GM12878 (cell line): ENCODE data around the gene C1orf21. TPM values are rescaled to one million over a fixed set of nuclear protein-coding genes. Genes with fewer than 3 reads are reported as not detected.

Experiments
- ATAC-seq: fragments of 200-7000 bp; cut with Tn5 transposase; 3 replicates; pipeline ENCODE4 v1.9.1; 2020; ENCODE audit warnings: mild to moderate bottlenecking, moderate library complexity
- BruUV-seq: library from RNA; stranded (reverse); fragments of 400-500 nt; replicated peaks from 2 replicates; lab custom pipeline; 2021; lab: Mats Ljungman, UMichigan
- CTCF ChIA-PET: fragments of 300-600 bp; sonication (Branson Sonifier 250); formaldehyde crosslinking; extraction: SDS; loops from one replicate; lab custom pipeline; 2021; ENCODE audit warnings: inconsistent platforms; lab: Yijun Ruan, JAX
- POLR2A ChIA-PET: fragments of 350-600 bp; formaldehyde crosslinking; extraction: SDS; loops from one replicate; lab custom pipeline; 2021; ENCODE audit warnings: inconsistent platforms; lab: Charles Lee
- RAD21 ChIA-PET: fragments of 300-600 bp; sonication (Branson Sonifier 250); formaldehyde crosslinking; loops from one replicate; lab custom pipeline; 2023; ENCODE audit warnings: antibody characterized with exemption; ENCODE audit not compliant: unreplicated experiment; lab: Charles Lee
- SMC1A ChIA-PET: fragments of 300-600 bp; sonication (Branson Sonifier 250); formaldehyde crosslinking; loops from one replicate; lab custom pipeline; 2023; ENCODE audit not compliant: unreplicated experiment, uncharacterized antibody; lab: Charles Lee
- DNase-seq: peaks from one replicate; pipeline ENCODE4 v3.0.0-alpha.2; 2011; ENCODE audit warnings: low read depth, low spot score
- FAIRE-seq: peaks from 3 replicates; lab custom pipeline; 2011; peaks lifted over from hg19 to GRCh38; lab: Jason Lieb, UNC
- H2AFZ ChIP-seq: 2 replicates; pipeline ENCODE4 v1.6.0; 2011; ENCODE audit warnings: low read depth, low read length, control low read depth; ENCODE audit not compliant: control insufficient read depth
- H3K27ac ChIP-seq: 2 replicates; pipeline ENCODE4 v1.5.1; 2011; ENCODE audit warnings: control low read depth; ENCODE audit not compliant: control insufficient read depth, insufficient read depth
- H3K27me3 ChIP-seq, 2 experiments: replicated peaks in 1 of 2; 2 replicates each; pipeline versions ENCODE4 v1.6.0 to v1.6.1; 2011; ENCODE audit warnings: low read length in 1 of 2; ENCODE audit not compliant: control insufficient read depth in 2 of 2, insufficient read depth in 2 of 2
- H3K36me3 ChIP-seq, 2 experiments: 2 replicates each; pipeline ENCODE4 v1.5.1; 2011; ENCODE audit warnings: low read length in 1 of 2; ENCODE audit not compliant: control insufficient read depth in 2 of 2, insufficient read depth in 2 of 2
- H3K4me1 ChIP-seq: 2 replicates; pipeline ENCODE4 v1.6.1; 2011; ENCODE audit warnings: mild to moderate bottlenecking, low read length, moderate library complexity, mixed read lengths; ENCODE audit not compliant: control insufficient read depth, insufficient read depth
- H3K4me2 ChIP-seq: 2 replicates; pipeline ENCODE4 v1.6.0; 2011; ENCODE audit warnings: control low read depth; ENCODE audit not compliant: control insufficient read depth, insufficient read depth
- H3K4me3 ChIP-seq: fragments of 200-600 bp; sonication (generic); 2 replicates; pipeline ENCODE4 v1.5.1; 2016
- H3K79me2 ChIP-seq: 2 replicates; pipeline ENCODE4 v1.6.0; 2011; ENCODE audit warnings: low read length; ENCODE audit not compliant: control insufficient read depth, insufficient read depth
- H3K9ac ChIP-seq: 2 replicates; pipeline ENCODE4 v1.8.0; 2011; ENCODE audit warnings: low read length, control low read depth, mixed read lengths; ENCODE audit not compliant: control insufficient read depth, insufficient read depth
- H3K9me3 ChIP-seq: replicated peaks from 3 replicates; pipeline ENCODE4 v1.5.1; 2011; ENCODE audit warnings: mild to moderate bottlenecking, low read length; ENCODE audit not compliant: control insufficient read depth, insufficient read depth
- H4K20me1 ChIP-seq: 2 replicates; pipeline ENCODE4 v1.6.0; 2011; ENCODE audit not compliant: control insufficient read depth, insufficient read depth
- BHLHE40 ChIP-seq, 2 experiments: fragments of 450-650 bp in 1 of 2; IDR thresholded peaks; 2 replicates each; pipeline ENCODE4 v1.6.1; 2011 to 2017; ENCODE audit warnings: low read depth in 2 of 2, borderline replicate concordance in 1 of 2, improper control_type of control experiment in 1 of 2, low read length in 1 of 2, mild to moderate bottlenecking in 1 of 2
- BRCA1 ChIP-seq: IDR thresholded peaks from 2 replicates; pipeline ENCODE4 v1.6.1; 2011; ENCODE audit warnings: low read depth, low read length, improper control_type of control experiment
- CBX3 ChIP-seq: fragments of 200-600 bp; sonication (generic); IDR thresholded peaks from 2 replicates; pipeline ENCODE4 v1.6.1; 2016; ENCODE audit warnings: low read depth, borderline replicate concordance
- CHD1 ChIP-seq: IDR thresholded peaks from 2 replicates; pipeline ENCODE4 v1.6.1; 2012; ENCODE audit warnings: low read depth, low read length, improper control_type of control experiment
- CHD4 ChIP-seq: fragments of 200-600 bp; sonication (generic); IDR thresholded peaks from 2 replicates; pipeline ENCODE4 v1.6.1; 2016; ENCODE audit warnings: mild to moderate bottlenecking
- ETV6 ChIP-seq, 2 experiments: fragments of 450-650 bp in 1 of 2; IDR thresholded peaks in 1 of 2; conservative IDR thresholded peaks in 1 of 2; 2 replicates each; pipeline ENCODE4 v1.6.1; 2014; ENCODE audit warnings: antibody characterized with exemption in 1 of 2, borderline replicate concordance in 1 of 2, low read depth in 1 of 2, mild to moderate bottlenecking in 1 of 2, moderate library complexity in 1 of 2
- GABPA ChIP-seq: IDR thresholded peaks from 2 replicates; pipeline ENCODE4 v1.6.1; 2014; ENCODE audit warnings: antibody characterized with exemption, low read depth, mild to moderate bottlenecking, inconsistent platforms
- IKZF1 ChIP-seq: fragments of 450-650 bp; conservative IDR thresholded peaks from 2 replicates; pipeline ENCODE4 v1.6.1; 2017; ENCODE audit warnings: antibody characterized with exemption, mild to moderate bottlenecking
- IKZF2 ChIP-seq, 2 experiments: fragments of 450-650 bp; IDR thresholded peaks; 2 replicates each; pipeline ENCODE4 v1.6.1; 2017; ENCODE audit warnings: mild to moderate bottlenecking in 2 of 2, moderate library complexity in 2 of 2
- POLR2A ChIP-seq: IDR thresholded peaks from 2 replicates; pipeline ENCODE4 v1.6.1; 2011; ENCODE audit warnings: low read depth, mild to moderate bottlenecking, low read length
- SMC3 ChIP-seq: IDR thresholded peaks from 2 replicates; pipeline ENCODE4 v1.6.1; 2011; ENCODE audit warnings: low read length, improper control_type of control experiment, borderline replicate concordance
- SP1 ChIP-seq: IDR thresholded peaks from one replicate; pipeline ENCODE4 v1.6.1; 2011; ENCODE audit warnings: low read depth, low read length
- SREBF2 ChIP-seq: IDR thresholded peaks from 2 replicates; pipeline ENCODE4 v1.6.1; 2012; ENCODE audit warnings: mild to moderate bottlenecking, low read length
- TAF1 ChIP-seq: IDR thresholded peaks from 2 replicates; pipeline ENCODE4 v1.6.1; 2011; ENCODE audit warnings: mild to moderate bottlenecking, low read depth, low read length, borderline replicate concordance
- ZBED1 ChIP-seq: IDR thresholded peaks from 2 replicates; pipeline ENCODE4 v1.6.1; 2016; ENCODE audit warnings: borderline replicate concordance
- ZNF217 ChIP-seq: fragments of 450-650 bp; IDR thresholded peaks from 2 replicates; pipeline ENCODE4 v1.6.1; 2017; ENCODE audit warnings: antibody characterized with exemption, mild to moderate bottlenecking
- WGBS: methylation state at CpG from one replicate; pipeline ENCODE4 v1.1.6; 2016; ENCODE audit warnings: low lambda C conversion rate; ENCODE audit not compliant: insufficient replicate concordance, insufficient coverage; ENCODE audit errors: missing lambda C conversion rate; 5-methylcytosine and 5-hydroxymethylcytosine counted together
- in situ Hi-C: fragments of 300-500 bp; cut with MboI; formaldehyde crosslinking; loops from 9 replicates; pipeline ENCODE4 v1.14.3; 2018; ENCODE audit warnings: mixed read lengths
- intact Hi-C: fragments of 100-400 bp; cut with micrococcal nuclease; formaldehyde crosslinking; loops from one replicate; pipeline ENCODE4 v1.14.2; 2022; ENCODE audit not compliant: unreplicated experiment
- polyA plus RNA-seq, 11 experiments: library from polyadenylated mRNA; depleted of rRNA in 4 of 11; unstranded in 6 of 11; stranded (reverse) in 5 of 11; fragments of >200 nt; fragmentation: Nextera tagmentation in 4 of 11; fragmentation: Illumina TruSeq in 1 of 11; extraction: Ambion mirVana in 4 of 11; extraction: Trizol in 1 of 11; gene quantifications; 1 replicate in 1 of 11; 2 replicates in 10 of 11; pipeline versions ENCODE4 v1.2.1 to v1.2.3, GENCODE V29; 2011 to 2016; ENCODE audit warnings: inconsistent platforms in 2 of 11, missing spikeins in 2 of 11, low read depth in 1 of 11
- total RNA-seq, 4 experiments: library from RNA; depleted of rRNA in 3 of 4; stranded (reverse); fragments of >200 nt in 3 of 4; fragmentation: Illumina TruSeq in 1 of 4; extraction: Trizol in 1 of 4; gene quantifications; 2 replicates each; pipeline versions ENCODE4 v1.2.1 to v1.2.3, GENCODE V29; 2013 to 2021
- TF ChIP-seq, protein P1 (sequence below): fragments of 450-650 bp; formaldehyde crosslinking; IDR thresholded peaks from 2 replicates; pipeline ENCODE4 v1.5.0; 2022; ENCODE audit warnings: mild to moderate bottlenecking, missing genetic modification characterization

The C1orf21 gene
- total and polyA plus RNA-seq, 10 of the 15 experiments (the other 5 are each of a cell fraction or from before 2014, with no cell fraction given) = 0.03 to 1.6 (median 0.17) TPM; not detected in 3

DNA sequence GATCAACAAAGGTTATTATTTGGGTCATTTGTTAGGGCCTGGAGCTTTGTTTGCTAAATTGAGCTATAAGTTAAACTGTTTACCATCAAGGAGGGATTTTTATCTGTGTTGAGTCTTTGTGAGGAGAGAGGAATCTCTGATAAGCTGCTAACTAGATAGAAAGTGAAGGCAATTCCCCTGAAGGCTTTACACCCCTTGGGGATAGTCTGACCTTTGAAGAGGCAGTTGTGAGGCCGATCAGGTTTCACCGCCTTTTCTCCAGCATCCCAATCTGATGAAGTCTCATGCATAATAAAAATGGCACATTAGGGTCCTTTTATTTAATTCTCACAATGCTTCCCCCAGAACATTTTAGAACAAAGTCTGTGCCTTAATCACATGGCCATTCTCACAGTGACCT, 21.8 kb downstream of the C1orf21 start:
- Histone ChIP-seq H4K20me1 (no peaks in the 10 kb centered on the region), H3K27me3 (no peaks in the 10 kb centered on the region; a peak in 1 of 4 replicates), H3K9me3 (no peaks in the 10 kb centered on the region), H3K4me3 (no peak overlapping the region), H3K4me1 (no peaks in the 10 kb centered on the region), H3K36me3 (no peaks in the 10 kb centered on the region), H3K79me2 (no peaks in the 10 kb centered on the region), H3K4me2 (no peak overlapping the region), H2AFZ (no peak overlapping the region), H3K9ac (no peak overlapping the region), H3K27ac (no peak overlapping the region)
- in situ Hi-C loops = no loop called here
- POLR2A ChIA-PET = no interaction called here
- CTCF ChIA-PET = interaction anchor here (0.9 kb wide), 1 partner anchor 9 kb away, joined by 4 read pairs; no protein-coding TSS in a partner anchor
- no TSS peak for BruUV-seq
- no peak for ATAC-seq
- intact Hi-C loops = no loop called here
- RAD21 ChIA-PET = no interaction called here
- TF ChIP-seq SREBF2 = no peak
- TF ChIP-seq SP1 = no peak
- TF ChIP-seq BRCA1 = no peak
- no peak for TF ChIP-seq BHLHE40 (IDR thresholded peaks at IDR 0.05; ENCODE audit: borderline replicate concordance in 1 of 2, low read depth in 2 of 2, low read length in 1 of 2)
- 41% methylated on average over 2 of the region's 2 CpGs for WGBS
- SMC1A ChIA-PET = interaction anchor here (0.6 kb wide), 1 partner anchor 847 kb away, joined by 3 read pairs; no protein-coding TSS in a partner anchor
- no peak for FAIRE-seq
- DNase-seq = no peak

DNA sequence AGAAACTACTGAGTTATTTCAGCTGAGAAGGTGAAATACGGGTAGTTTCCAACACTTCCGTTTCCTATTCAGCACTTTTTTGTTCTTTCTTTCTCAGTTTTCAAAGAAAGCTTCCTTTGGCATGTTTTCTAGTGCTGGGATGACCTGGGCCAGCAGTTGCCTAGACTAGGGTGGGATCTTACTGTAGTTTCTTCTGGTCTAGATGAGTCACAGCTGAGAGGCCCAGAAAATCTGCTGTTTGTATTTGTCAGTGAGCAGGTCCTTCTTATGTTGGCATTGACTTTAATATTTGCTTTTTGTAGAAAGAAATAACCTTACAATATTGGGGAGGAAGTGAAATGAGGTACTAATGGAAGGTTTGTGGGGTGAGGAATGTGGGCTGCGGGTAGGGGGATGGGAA, 22.2 kb downstream of the C1orf21 start:
- Histone ChIP-seq H2AFZ (no peak overlapping the region), H3K4me2 (no peak overlapping the region), H3K9me3 (no peaks in the 10 kb centered on the region), H3K9ac (no peak overlapping the region), H4K20me1 (no peaks in the 10 kb centered on the region), H3K4me3 (no peak overlapping the region), H3K27ac (no peak overlapping the region), H3K4me1 (no peaks in the 10 kb centered on the region), H3K36me3 (no peaks in the 10 kb centered on the region), H3K79me2 (no peaks in the 10 kb centered on the region), H3K27me3 (no peaks in the 10 kb centered on the region; a peak in 1 of 4 replicates)
- ChIA-PET RAD21 (no interaction called here), POLR2A (no interaction called here), SMC1A (interaction anchor here (0.6 kb wide), 1 partner anchor 847 kb away, joined by 3 read pairs; no protein-coding TSS in a partner anchor), CTCF (interaction anchor here (0.9 kb wide), 1 partner anchor 9 kb away, joined by 4 read pairs; no protein-coding TSS in a partner anchor)
- intact Hi-C loops = no loop called here
- no TSS peak for BruUV-seq
- WGBS = 15% methylated on average over 3 of the region's 3 CpGs
- in situ Hi-C loops = no loop called here
- DNase-seq = no peak
- no peak for ATAC-seq
- FAIRE-seq = no peak
- no peak for TF ChIP-seq ZBED1
- TF ChIP-seq SMC3 = no peak
- TF ChIP-seq ETV6 (conservative IDR thresholded peaks at IDR 0.05 in 1 of 2, IDR thresholded peaks at IDR 0.05 in 1 of 2; ENCODE audit: borderline replicate concordance in 1 of 2, low read depth in 1 of 2) = no peak
- TF ChIP-seq CHD1 = no peak
- no peak for TF ChIP-seq IKZF2 (IDR thresholded peaks at IDR 0.05)
- TF ChIP-seq IKZF1 = no peak
- no peak for TF ChIP-seq POLR2A
- TF ChIP-seq ZNF217 = no peak
- no peak for TF ChIP-seq CHD4
- no peak for TF ChIP-seq TAF1
- TF ChIP-seq, protein P1, sequence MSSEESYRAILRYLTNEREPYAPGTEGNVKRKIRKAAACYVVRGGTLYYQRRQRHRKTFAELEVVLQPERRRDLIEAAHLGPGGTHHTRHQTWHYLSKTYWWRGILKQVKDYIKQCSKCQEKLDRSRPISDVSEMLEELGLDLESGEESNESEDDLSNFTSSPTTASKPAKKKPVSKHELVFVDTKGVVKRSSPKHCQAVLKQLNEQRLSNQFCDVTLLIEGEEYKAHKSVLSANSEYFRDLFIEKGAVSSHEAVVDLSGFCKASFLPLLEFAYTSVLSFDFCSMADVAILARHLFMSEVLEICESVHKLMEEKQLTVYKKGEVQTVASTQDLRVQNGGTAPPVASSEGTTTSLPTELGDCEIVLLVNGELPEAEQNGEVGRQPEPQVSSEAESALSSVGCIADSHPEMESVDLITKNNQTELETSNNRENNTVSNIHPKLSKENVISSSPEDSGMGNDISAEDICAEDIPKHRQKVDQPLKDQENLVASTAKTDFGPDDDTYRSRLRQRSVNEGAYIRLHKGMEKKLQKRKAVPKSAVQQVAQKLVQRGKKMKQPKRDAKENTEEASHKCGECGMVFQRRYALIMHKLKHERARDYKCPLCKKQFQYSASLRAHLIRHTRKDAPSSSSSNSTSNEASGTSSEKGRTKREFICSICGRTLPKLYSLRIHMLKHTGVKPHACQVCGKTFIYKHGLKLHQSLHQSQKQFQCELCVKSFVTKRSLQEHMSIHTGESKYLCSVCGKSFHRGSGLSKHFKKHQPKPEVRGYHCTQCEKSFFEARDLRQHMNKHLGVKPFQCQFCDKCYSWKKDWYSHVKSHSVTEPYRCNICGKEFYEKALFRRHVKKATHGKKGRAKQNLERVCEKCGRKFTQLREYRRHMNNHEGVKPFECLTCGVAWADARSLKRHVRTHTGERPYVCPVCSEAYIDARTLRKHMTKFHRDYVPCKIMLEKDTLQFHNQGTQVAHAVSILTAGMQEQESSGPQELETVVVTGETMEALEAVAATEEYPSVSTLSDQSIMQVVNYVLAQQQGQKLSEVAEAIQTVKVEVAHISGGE (CRISPR knock-in tag) = no peak
- no peak for TF ChIP-seq CBX3
- no peak for TF ChIP-seq GABPA
